Mesodermal cell (in vitro differentiated cells): ENCODE measurements around the gene SCAI.

Experiments
- H3K27ac ChIP-seq: 2 replicates; pipeline ENCODE4 v1.7.0; 2013; ENCODE audit warnings: mild to moderate bottlenecking, low read depth, low read length, moderate library complexity; ENCODE audit not compliant: severe bottlenecking
- H3K36me3 ChIP-seq: 2 replicates; pipeline ENCODE4 v1.7.1; 2013; ENCODE audit warnings: mild to moderate bottlenecking, low read length, moderate library complexity; ENCODE audit not compliant: control insufficient read depth, insufficient read depth
- H3K4me1 ChIP-seq: one replicate; pipeline ENCODE4 v1.7.1; 2013; ENCODE audit warnings: mild to moderate bottlenecking, low read length; ENCODE audit not compliant: insufficient read depth, control insufficient read depth, poor library complexity, severe bottlenecking
- H3K4me3 ChIP-seq: 2 replicates; pipeline ENCODE4 v1.7.0; 2013; ENCODE audit warnings: low read length, control low read depth, mild to moderate bottlenecking; ENCODE audit not compliant: insufficient read depth, poor library complexity, severe bottlenecking; ENCODE audit errors: extremely low read depth
- H3K9me3 ChIP-seq: 2 replicates; pipeline ENCODE4 v1.7.1; 2013; ENCODE audit warnings: mild to moderate bottlenecking, low read length, moderate library complexity; ENCODE audit not compliant: control insufficient read depth
- WGBS, 2 experiments: methylation state at CpG; one replicate each; pipeline ENCODE4 v1.1.5; 2013; ENCODE audit warnings: missing lambda C conversion rate in 2 of 2; ENCODE audit not compliant: insufficient coverage in 2 of 2; 5-methylcytosine and 5-hydroxymethylcytosine counted together

The SCAI gene

DNA sequence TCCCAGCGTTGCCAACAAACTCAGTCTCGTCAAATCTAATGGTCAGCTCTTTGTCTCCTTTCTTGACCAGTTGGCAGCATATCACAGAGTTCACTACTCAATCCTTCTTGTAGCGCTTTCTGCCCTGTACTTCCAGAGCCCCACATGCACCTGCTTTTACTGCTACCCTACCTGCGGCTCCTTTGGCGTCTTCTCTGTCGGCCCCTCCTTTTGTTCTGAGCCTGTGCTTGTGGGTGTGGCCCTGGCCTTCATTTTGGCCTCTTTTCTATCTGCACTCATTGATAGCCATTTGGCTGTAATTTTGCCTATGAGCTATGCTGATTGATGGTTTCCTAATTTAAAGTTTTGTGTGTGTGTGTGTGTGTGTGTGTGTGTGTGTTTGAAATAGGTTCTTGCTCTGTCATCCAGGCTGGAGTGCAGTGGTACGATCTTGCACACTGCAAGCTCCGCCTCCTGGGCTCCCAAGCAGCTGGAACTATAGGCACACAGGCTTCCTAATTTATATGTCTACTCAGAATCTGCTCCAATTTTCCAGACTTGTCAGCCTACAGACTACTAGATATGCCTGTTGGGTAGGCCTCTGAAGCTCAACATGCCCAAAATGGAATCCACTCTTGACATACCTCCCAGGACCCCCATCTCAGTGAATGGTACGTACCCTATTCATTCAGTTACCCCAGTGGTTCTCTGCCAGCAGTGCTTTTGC is 249.1 kb downstream of the SCAI start:
- Histone ChIP-seq H3K4me3 (no peak overlapping the region), H3K36me3 (peaks cover 34% of the 10 kb centered on the region), H3K27ac (no peak overlapping the region), H3K4me1 (no peaks in the 10 kb centered on the region), H3K9me3 (no peaks in the 10 kb centered on the region)
- WGBS, 2 experiments: 88 to 93% methylated on average over 7 to 9 of the region's 9 CpGs
